ENCODE measurements around the gene DUSP11.
A peak's percentile ranks its signal among the peaks of the same experiment; 100 is the strongest.
"Not testable (repeated sequence)": the region's sequence is repeated elsewhere in the genome, so short reads cannot be mapped to it uniquely, and the experiment has no call there.

Gene DUSP11

GRCh38 chr2:73770725-73771124 is 9.2 kb downstream of the DUSP11 start:
- no peak for DNase-seq

- DNase-seq: no peak
Observed at GRCh38 chr2:73766994-73767393, 12.9 kb downstream of the DUSP11 start.

- no peak for DNase-seq
Observed at GRCh38 chr2:73766349-73766748, 13.6 kb downstream of the DUSP11 start.

- no peak for DNase-seq
Observed at GRCh38 chr2:73764945-73765344, 15.0 kb downstream of the DUSP11 start.

GRCh38 chr2:73762571-73762970 is 17.3 kb downstream of the DUSP11 start:
- no peak for DNase-seq

- DNase-seq: no peak
Observed at GRCh38 chr2:73759904-73760303, 20.0 kb downstream of the DUSP11 start.

GRCh38 chr2:73759285-73759764 is 20.6 kb downstream of the DUSP11 start:
- no peak for DNase-seq

GRCh38 chr2:73754332-73754731 is 25.6 kb downstream of the DUSP11 start:
- not testable (repeated sequence) for DNase-seq

- no peak for DNase-seq
Observed at GRCh38 chr2:73749314-73749713, 30.6 kb downstream of the DUSP11 start.

- no peak for DNase-seq
Observed at GRCh38 chr2:73746877-73747208, 33.1 kb downstream of the DUSP11 start.

GRCh38 chr2:73746015-73746876 is 33.7 kb downstream of the DUSP11 start:
- no peak for DNase-seq

- DNase-seq: no peak
Observed at GRCh38 chr2:73740767-73741166, 39.1 kb downstream of the DUSP11 start.

- DNase-seq: no peak
Observed at GRCh38 chr2:73739101-73739500, 40.8 kb downstream of the DUSP11 start.

GRCh38 chr2:73736855-73737779 is 42.8 kb downstream of the DUSP11 start, which contains the start of gene TPRKB:
Gene TPRKB (minus strand): TSS chr2:73737345. CDS start chr2:73734569, 2,776 bp downstream.
- DNase-seq: peak; percentile 93

- DNase-seq: no peak
Observed at GRCh38 chr2:73736378-73736777, 43.5 kb downstream of the DUSP11 start.

GRCh38 chr2:73730810-73731209 is 49.1 kb downstream of the DUSP11 start:
- no peak for DNase-seq

- DNase-seq: no peak
Observed at GRCh38 chr2:73728711-73729110, 51.2 kb downstream of the DUSP11 start.

- no peak for DNase-seq
Observed at GRCh38 chr2:73728043-73728442, 51.9 kb downstream of the DUSP11 start.

- not testable (repeated sequence) for DNase-seq
Observed at GRCh38 chr2:73726657-73727056, 53.2 kb downstream of the DUSP11 start.

GRCh38 chr2:73718851-73719621 is 60.9 kb downstream of the DUSP11 start:
- DNase-seq: no peak

- no peak for DNase-seq
Observed at GRCh38 chr2:73718421-73718820, 61.5 kb downstream of the DUSP11 start.

- DNase-seq: not testable (repeated sequence)
Observed at GRCh38 chr2:73717695-73718094, 62.2 kb downstream of the DUSP11 start.

GRCh38 chr2:73717251-73717606 is 62.7 kb downstream of the DUSP11 start:
- no peak for DNase-seq

Data from SHP77 treated with DMSO at 0.1 percent for 48 hours (cell line).